Stimulated activated CD4-positive, alpha-beta T cell treated with anti-CD3 and anti-CD28 coated beads, Interleukin-2, amount 100 ng/mL, for 48 hours (primary cell): ENCODE results near the gene GABRP.
"Not testable (repeated sequence)": the region's sequence is repeated elsewhere in the genome, so short reads cannot be mapped to it uniquely, and the experiment has no call there.

Source experiments
- DNase-seq, 2 donors: peaks; one replicate each; pipeline ENCODE4 v3.0.0-alpha.2; 2020

The GABRP gene

GRCh38 chr5:170783498-170784247 is at the start of gene GABRP:
Gene GABRP (plus strand): TSS chr5:170783725. CDS start chr5:170788616, 4,891 bp downstream.
- DNase-seq: no peak

GRCh38 chr5:170736966-170737365 is 46.6 kb upstream of the GABRP start:
- DNase-seq: no peak

DNA sequence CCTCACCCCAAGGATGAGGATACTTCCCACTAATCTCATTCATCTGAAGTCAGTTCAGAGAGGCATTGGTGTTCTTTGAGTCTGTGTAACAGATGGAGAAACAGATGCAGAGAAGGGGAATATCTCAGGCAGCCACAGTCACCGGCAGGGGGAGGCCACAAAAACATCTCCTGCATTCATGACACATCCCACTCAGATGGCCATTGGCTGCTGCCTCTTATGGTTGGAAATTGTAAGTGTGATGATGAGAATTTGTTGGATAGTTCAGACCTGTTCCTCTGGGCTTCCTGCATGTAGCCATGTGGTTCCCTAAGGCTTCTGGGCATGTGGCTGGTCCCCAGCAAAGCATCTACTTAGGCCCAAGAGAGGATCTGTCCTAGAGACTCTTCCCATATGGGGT is 45.9 kb upstream of the GABRP start:
- no peak for DNase-seq

- no peak for DNase-seq
These were observed 44.7 kb upstream of the GABRP start for GRCh38 chr5:170738840-170739239.

DNA sequence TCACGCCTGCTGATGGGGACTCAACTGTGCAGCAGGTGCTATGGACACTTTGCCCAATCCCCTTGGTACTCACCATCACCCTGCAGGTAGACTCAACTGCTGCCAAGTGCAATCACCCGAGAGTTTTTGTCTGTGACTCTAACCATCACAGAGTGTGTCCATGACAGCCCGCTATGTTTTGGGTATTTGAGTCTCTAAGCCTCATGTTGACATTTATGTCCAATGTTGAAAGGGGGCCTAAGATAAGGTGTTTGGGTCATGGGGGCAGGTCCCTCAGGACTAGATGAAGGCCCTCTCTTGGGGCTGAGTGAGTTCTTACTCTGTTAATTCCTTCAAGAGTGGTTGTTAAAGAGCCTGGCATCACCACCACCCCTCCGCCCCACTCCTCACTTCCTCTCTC is 44.1 kb upstream of the GABRP start:
- no peak for DNase-seq

DNA sequence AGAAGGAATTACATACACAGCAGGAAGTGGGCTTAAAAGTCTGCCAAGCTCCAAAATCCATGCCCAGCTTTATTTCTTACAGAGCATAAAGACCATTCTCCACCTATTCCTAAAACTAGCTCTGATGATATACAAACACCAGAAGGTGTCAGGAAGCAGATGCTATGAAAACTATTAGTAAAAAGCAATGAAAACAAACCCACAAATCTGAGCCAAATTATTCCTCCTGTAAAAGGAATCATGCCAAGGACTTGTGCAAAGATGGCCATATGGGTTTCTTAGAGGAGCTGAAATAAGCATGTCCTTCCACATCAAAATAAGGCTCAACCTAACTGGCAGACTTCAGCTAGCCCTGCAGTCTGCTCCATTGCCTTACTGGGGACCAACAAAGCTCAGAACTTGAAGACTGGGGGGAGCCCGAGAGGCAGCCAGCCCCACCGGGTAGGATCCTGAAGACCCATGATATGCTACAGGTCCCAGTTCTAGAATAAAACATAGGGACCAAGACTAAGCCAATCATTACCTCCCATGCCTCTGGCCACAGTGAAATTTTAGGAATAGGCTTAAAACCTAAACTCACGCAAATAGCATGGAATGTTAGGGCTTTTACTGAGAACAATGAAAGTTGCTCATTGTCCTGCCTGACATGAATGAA is 42.8 kb upstream of the GABRP start:
- DNase-seq: no peak

GRCh38 chr5:170741801-170742200 is 41.7 kb upstream of the GABRP start:
- no peak for DNase-seq

GRCh38 chr5:170743876-170744212 is 39.7 kb upstream of the GABRP start:
- no peak for DNase-seq

DNA sequence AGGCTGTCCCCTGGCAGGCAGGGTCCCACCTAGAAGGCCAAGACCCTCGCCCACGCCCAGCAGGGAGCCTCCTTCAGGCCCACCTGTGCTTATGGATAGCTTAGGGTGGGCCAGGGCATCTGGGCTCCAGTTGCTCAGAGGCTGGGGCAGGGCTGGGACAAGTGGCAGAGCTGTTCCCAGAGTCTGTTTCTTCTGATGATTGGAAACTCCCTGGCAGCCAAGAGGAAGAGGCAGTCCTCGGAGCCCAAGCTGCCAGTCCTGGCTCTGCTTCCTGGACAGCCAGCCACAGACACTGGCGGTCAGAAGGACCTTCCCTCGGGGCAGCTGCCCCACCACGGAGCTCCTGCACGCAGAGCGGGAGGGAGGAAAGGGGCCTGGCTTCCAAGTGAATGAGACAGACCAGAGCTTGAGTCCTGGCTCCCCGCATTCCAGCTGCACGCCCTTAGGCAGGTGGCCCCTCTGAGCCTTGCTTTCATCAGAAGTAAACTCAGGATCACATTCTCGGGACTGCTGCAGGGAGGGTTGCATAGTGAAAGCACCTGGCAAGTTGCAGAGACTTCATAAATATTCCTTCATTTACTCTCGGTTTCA is 37.9 kb upstream of the GABRP start:
- DNase-seq: no peak

DNA sequence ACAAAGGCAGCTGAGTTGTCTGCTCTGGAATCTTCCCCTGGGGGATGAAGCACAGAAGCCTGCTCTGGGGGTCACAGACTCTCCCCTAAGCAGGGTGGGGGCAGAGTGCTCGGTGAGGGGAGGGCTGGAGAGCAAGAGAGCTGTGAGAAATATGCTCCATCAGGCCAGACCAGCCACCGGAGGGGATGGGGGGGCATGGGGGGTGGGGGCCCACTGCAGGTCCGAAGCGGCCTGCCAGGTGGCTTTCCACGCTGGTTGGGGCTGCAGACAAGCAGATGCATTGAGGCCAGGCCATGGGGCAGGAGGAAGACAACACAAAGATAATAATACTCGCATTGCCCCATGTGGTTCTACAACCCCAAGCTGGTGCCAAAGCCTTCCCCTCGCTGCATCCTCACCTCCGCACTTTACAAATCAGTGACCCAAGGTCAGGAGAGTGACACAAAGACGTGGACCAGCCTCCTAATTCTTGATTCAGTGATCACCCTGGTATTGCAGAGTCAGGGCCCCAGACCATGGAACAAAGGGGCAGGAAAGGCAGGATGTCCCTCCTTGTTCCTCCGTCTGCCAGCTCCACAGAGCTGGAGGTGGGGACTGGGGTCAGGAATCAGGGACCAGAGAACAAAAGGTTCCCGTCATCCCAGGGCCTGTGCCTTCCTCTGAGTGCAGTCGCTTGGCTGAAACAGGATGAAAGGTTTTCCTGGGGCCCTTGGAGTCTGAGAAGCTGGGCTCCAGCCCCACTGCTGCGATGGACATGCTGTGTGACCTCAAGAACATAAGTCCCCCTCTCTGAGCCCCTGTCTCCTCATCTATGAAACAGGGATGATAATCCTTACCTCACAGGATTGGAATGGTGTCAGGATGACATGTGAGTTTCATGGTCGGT is 37.2 kb upstream of the GABRP start:
- DNase-seq: no peak

- no peak for DNase-seq
These were observed 36.6 kb upstream of the GABRP start for GRCh38 chr5:170746961-170747340.

DNA sequence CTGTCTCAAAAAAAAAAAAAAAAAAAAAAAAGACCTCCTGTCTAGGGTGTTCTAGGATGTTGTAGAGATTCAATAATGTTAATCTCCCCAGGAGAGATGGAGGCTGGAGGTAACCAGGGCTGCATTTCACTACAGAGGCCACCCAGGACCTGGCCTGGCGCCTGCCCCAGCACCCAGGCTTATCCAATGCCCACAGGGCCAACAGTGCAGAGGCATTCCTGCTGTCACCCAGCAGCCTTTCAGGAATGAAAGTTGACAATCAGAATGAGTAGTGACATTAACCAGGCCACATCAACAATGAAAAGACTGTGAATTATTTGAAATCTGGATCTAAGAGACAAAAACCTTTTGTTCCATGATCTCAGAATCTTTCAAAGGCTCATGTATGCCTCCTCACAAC is 36.2 kb upstream of the GABRP start:
- DNase-seq: no peak

GRCh38 chr5:170747851-170748250 is 35.7 kb upstream of the GABRP start:
- no peak for DNase-seq

DNA sequence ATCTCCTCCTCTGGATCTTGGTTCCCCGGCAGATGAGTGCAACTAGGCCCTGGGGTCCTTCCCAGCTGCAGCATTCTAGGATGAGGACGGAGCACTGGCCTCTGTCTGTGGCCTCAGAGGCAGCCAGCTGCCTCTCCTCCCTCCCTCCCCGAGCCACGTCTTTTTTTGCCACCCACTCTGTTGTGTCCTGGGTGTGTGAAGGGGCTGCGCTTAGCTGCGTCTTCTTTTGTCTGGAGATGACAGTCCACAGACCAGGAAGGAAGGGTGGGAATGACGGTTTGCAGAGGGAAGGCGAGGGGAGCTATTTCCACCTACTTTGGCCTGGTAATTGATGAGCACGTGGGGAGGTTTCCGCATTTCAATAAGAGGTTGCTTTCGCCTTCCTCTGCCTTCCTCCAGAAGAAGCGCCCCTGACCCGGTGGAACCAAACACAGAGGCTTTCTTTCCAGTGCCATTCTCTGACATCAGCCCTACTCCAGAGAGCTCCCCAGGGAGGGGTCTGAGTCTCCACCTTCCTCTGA is 34.5 kb upstream of the GABRP start:
- DNase-seq: no peak

DNA sequence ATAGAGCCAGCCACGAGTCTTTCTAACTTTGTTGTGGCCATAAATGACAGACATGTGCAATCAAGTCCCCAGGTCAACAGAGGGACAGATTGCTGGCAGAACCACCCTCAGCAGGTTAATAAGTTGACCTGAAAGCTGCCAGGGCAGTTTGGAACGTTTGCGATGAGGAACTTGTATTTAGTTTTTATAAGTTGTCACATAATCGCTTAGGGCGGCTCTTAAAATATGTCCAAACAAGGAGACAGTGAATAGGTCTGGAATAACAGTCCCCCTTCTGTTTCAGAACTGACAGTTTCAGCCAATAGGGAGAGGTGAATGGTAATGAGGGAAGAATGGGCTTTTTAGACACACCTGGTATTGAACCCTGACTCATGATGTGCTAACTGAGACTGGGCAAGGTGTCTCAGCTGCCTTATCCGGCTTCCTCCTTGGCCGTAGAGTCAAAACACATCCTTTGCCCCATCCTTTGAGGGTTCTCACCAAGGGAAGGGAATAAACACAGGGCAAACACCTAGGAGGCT is 33.6 kb upstream of the GABRP start:
- DNase-seq: no peak

- no peak for DNase-seq
These were observed 32.7 kb upstream of the GABRP start for GRCh38 chr5:170750791-170751190.

- DNase-seq: no peak
These were observed 31.9 kb upstream of the GABRP start for GRCh38 chr5:170751631-170752030.

- no peak for DNase-seq
These were observed 31.0 kb upstream of the GABRP start for GRCh38 chr5:170752257-170753215.

- no peak for DNase-seq
These were observed 30.2 kb upstream of the GABRP start for GRCh38 chr5:170753311-170753710.

GRCh38 chr5:170754508-170754907 is 29.0 kb upstream of the GABRP start:
- DNase-seq: not testable (repeated sequence)

DNA sequence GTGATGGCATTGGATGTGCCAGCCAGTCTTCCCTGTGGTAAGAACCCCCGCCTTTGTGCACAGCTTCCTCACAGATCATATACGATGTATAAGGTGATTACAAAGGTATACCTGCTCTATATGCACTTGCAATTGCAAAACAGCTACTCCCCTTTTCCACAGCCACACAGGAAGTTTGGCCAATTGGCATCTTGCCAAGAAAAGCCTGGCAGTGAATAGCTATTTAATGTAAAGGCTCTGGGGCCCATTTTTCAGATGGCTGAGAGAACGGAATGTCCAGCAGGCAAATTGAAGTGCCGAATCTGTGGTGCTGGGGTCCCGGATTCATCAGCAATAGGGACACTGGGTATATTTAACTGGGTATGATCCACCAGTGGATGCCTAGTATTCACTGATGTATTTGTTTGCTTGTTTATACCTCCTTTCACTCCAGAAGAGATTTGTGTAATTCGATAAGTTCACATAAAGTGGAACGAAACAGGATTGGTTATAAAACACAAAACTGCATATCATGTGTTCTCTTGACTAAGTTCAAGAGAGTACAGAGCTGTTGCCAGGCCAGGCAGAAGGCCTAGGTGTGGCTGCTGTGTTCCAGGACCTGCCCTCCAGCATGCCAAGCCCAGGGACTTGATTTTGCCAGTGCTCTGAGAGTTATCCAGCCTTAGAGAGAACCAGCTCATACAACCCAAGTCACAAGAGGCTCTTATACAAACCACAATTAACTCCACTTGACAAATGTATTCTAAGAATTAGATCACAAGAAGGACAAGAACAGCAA is 27.7 kb upstream of the GABRP start:
- no peak for DNase-seq
